OCI-LY1 (cell line): ENCODE data around the gene PPIL6.

Experiments used
- H2AFZ ChIP-seq: fragments of 200-600 bp; sonication (generic), shearing (Covaris generic); 2 replicates; pipeline ENCODE4 v1.6.0; 2014; ENCODE audit warnings: antibody characterized with exemption, mild to moderate bottlenecking, low read length
- H3F3A ChIP-seq: fragments of 200-600 bp; sonication (generic), shearing (Covaris generic); 2 replicates; pipeline ENCODE4 v1.6.0; 2014; ENCODE audit warnings: mild to moderate bottlenecking, antibody characterized with exemption, low read length, moderate library complexity; ENCODE audit not compliant: insufficient read depth
- H3K27ac ChIP-seq: fragments of 200-600 bp; sonication (generic); 2 replicates; pipeline ENCODE4 v1.5.1; 2014; ENCODE audit warnings: low read length, mixed run types, mild to moderate bottlenecking, low read depth; ENCODE audit not compliant: poor library complexity, severe bottlenecking
- H3K27me3 ChIP-seq: fragments of 200-600 bp; sonication (generic); 2 replicates; pipeline ENCODE4 v1.6.0; 2014; ENCODE audit warnings: antibody characterized with exemption, mild to moderate bottlenecking, low read length, moderate library complexity; ENCODE audit not compliant: insufficient read depth
- H3K36me3 ChIP-seq: fragments of 200-600 bp; sonication (generic); 2 replicates; pipeline ENCODE4 v1.6.1; 2014; ENCODE audit warnings: mild to moderate bottlenecking, antibody characterized with exemption, low read length, moderate library complexity, mixed read lengths; ENCODE audit not compliant: insufficient read depth
- H3K4me1 ChIP-seq: fragments of 200-600 bp; sonication (generic); 2 replicates; pipeline ENCODE4 v1.5.1; 2014; ENCODE audit warnings: mild to moderate bottlenecking, low read length, moderate library complexity; ENCODE audit not compliant: insufficient read depth, severe bottlenecking
- H3K4me2 ChIP-seq: fragments of 200-600 bp; sonication (generic), shearing (Covaris generic); 2 replicates; pipeline ENCODE4 v1.6.1; 2014; ENCODE audit warnings: low read length
- H3K4me3 ChIP-seq: fragments of 200-600 bp; sonication (generic); 2 replicates; pipeline ENCODE4 v1.5.1; 2014; ENCODE audit warnings: low read length, low read depth, mild to moderate bottlenecking, mixed read lengths; ENCODE audit not compliant: poor library complexity, severe bottlenecking
- H3K79me2 ChIP-seq: fragments of 200-600 bp; shearing (Covaris generic); 2 replicates; pipeline ENCODE4 v1.6.1; 2016; ENCODE audit warnings: mixed run types, low read length, mixed read lengths; ENCODE audit not compliant: insufficient read depth
- H3K9ac ChIP-seq: fragments of 200-600 bp; sonication (generic), shearing (Covaris generic); 2 replicates; pipeline ENCODE4 v1.6.1; 2014; ENCODE audit warnings: mild to moderate bottlenecking, low read length, mixed read lengths
- H3K9me2 ChIP-seq: fragments of 200-600 bp; sonication (generic), shearing (Covaris generic); 2 replicates; pipeline ENCODE4 v1.6.1; 2014; ENCODE audit warnings: low read depth, mild to moderate bottlenecking, low read length, mixed read lengths
- H3K9me3 ChIP-seq: fragments of 200-600 bp; shearing (Covaris generic); 2 replicates; pipeline ENCODE4 v1.6.1; 2014; ENCODE audit warnings: low read length, mixed read lengths
- H4K20me1 ChIP-seq: fragments of 200-600 bp; sonication (generic), shearing (Covaris generic); 2 replicates; pipeline ENCODE4 v1.6.0; 2016; ENCODE audit warnings: mild to moderate bottlenecking, low read length; ENCODE audit not compliant: insufficient read depth
- EZH2 ChIP-seq: fragments of 200-600 bp; sonication (generic), shearing (Covaris generic); IDR thresholded peaks from 2 replicates; pipeline ENCODE4 v1.8.0; 2017; ENCODE audit warnings: borderline replicate concordance, mixed run types, mild to moderate bottlenecking, antibody characterized with exemption, low read length, moderate library complexity, mixed read lengths
- TF ChIP-seq, protein P1 (sequence below): fragments of 200-600 bp; sonication (generic), shearing (Covaris generic); IDR thresholded peaks from 2 replicates; pipeline ENCODE4 v1.5.1; 2017; ENCODE audit warnings: mild to moderate bottlenecking, antibody characterized with exemption, low read length, moderate library complexity, mixed read lengths

PPIL6 gene

DNA sequence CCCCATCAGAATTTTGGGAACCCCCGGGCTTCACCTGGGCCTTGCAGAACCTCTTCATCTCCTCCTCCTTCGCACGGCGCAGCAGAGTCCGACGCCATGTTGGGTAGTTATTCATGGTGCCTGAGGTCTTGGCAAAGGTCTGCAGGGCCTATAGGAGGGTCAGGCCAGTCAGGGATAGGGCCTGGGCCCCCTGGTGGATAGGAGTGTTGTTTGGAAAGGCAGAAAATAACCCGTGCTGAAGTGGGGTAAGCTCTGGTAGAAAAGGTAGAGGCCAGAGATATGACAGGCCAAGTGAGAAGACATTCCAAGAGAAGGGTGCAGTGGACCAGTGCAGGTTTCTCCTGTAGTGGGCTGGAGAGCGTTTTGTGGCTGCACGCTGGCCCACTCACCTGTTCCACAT, 5.0 kb upstream of the PPIL6 start:
- TF ChIP-seq, protein P1, sequence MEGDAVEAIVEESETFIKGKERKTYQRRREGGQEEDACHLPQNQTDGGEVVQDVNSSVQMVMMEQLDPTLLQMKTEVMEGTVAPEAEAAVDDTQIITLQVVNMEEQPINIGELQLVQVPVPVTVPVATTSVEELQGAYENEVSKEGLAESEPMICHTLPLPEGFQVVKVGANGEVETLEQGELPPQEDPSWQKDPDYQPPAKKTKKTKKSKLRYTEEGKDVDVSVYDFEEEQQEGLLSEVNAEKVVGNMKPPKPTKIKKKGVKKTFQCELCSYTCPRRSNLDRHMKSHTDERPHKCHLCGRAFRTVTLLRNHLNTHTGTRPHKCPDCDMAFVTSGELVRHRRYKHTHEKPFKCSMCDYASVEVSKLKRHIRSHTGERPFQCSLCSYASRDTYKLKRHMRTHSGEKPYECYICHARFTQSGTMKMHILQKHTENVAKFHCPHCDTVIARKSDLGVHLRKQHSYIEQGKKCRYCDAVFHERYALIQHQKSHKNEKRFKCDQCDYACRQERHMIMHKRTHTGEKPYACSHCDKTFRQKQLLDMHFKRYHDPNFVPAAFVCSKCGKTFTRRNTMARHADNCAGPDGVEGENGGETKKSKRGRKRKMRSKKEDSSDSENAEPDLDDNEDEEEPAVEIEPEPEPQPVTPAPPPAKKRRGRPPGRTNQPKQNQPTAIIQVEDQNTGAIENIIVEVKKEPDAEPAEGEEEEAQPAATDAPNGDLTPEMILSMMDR = no peak
- no peak for TF ChIP-seq EZH2
- Histone ChIP-seq H3K4me2 (no peak overlapping the region), H3K4me3 (no peak overlapping the region), H3F3A (no peaks in the 10 kb centered on the region), H3K27me3 (no peaks in the 10 kb centered on the region), H2AFZ (no peak overlapping the region), H3K9me3 (no peaks in the 10 kb centered on the region), H3K79me2 (no peaks in the 10 kb centered on the region), H3K9me2 (no peaks in the 10 kb centered on the region), H4K20me1 (no peaks in the 10 kb centered on the region), H3K9ac (no peak overlapping the region), H3K4me1 (peaks cover 11% of the 10 kb centered on the region), H3K27ac (no peak overlapping the region), H3K36me3 (peaks cover 53% of the 10 kb centered on the region)

DNA sequence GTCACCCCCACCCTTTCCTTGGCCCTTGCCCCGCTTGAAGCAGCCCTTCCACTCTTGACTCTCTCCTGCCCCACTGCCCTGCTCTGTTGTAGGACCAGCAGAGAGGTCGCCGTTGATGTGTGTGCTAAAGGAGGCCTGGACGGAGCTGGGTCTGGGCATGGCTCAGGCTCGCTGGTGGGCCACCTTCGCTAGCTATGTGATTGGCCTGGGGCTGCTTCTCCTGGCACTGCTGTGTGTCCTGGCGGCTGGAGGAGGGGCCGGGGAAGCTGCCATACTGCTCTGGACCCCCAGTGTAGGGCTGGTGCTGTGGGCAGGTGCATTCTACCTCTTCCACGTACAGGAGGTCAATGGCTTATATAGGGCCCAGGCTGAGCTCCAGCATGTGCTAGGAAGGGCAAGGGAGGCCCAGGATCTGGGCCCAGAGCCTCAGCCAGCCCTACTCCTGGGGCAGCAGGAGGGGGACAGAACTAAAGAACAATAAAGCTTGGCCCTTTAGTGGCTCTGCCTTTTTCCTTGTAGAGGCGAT, 3.1 kb upstream of the PPIL6 start:
- H3F3A ChIP-seq = no peaks in the 10 kb centered on the region
- peaks cover 53% of the 10 kb centered on the region for H3K36me3 ChIP-seq
- H3K27ac ChIP-seq = no peak overlapping the region
- no peaks in the 10 kb centered on the region for H3K27me3 ChIP-seq
- no peak overlapping the region for H3K4me3 ChIP-seq
- H3K9me2 ChIP-seq = no peaks in the 10 kb centered on the region
- H2AFZ ChIP-seq = no peak overlapping the region
- H3K9ac ChIP-seq = no peak overlapping the region
- H3K79me2 ChIP-seq = no peaks in the 10 kb centered on the region
- H3K4me1 ChIP-seq = peaks cover 17% of the 10 kb centered on the region
- H4K20me1 ChIP-seq = no peaks in the 10 kb centered on the region
- H3K4me2 ChIP-seq = no peak overlapping the region
- TF ChIP-seq, protein P1 = no peak
- TF ChIP-seq EZH2 = no peak
- no peaks in the 10 kb centered on the region for H3K9me3 ChIP-seq

DNA sequence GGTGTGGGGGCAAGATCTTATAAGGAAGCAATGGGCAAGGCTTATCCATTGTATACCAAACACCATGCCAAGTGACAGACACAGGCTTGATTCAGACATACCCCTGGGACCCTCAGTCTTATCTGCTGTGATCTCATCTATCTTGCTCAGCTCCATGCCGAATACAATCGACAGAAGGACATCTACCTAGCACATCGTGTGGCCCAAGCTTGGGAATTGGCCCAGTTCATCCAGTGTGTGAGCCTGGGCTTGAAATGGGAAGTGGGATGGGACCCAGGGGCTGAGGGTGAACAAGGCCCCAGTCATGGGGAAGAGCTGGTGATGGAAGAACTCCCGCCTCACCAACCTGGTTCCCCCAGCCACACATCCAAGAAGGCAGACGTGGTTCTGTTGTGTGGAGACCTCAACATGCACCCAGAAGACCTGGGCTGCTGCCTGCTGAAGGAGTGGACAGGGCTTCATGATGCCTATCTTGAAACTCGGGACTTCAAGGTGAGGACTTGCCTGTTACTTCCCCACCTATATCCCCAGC, 2.0 kb upstream of the PPIL6 start:
- Histone ChIP-seq H3K27me3 (no peaks in the 10 kb centered on the region), H3K4me2 (peak overlapping the region; percentile 70; the same call in 1 of the 2 replicates), H3K9me2 (no peaks in the 10 kb centered on the region), H3K36me3 (peaks cover 53% of the 10 kb centered on the region), H3K27ac (no peak overlapping the region), H2AFZ (no peak overlapping the region), H3K79me2 (no peaks in the 10 kb centered on the region), H4K20me1 (no peaks in the 10 kb centered on the region), H3F3A (no peaks in the 10 kb centered on the region), H3K9ac (no peak overlapping the region), H3K4me1 (peaks cover 17% of the 10 kb centered on the region), H3K9me3 (no peaks in the 10 kb centered on the region), H3K4me3 (no peak overlapping the region)
- TF ChIP-seq, protein P1 = no peak
- TF ChIP-seq EZH2 = no peak
